KMS-11 (cell line): ENCODE data around the gene GLP2R.

ENCODE experiments used
- H2AFZ ChIP-seq: fragments of 200-600 bp; sonication (generic); 2 replicates; pipeline ENCODE4 v1.6.1; 2016; ENCODE audit warnings: antibody characterized with exemption, mixed run types, low read depth
- H3K27ac ChIP-seq: fragments of 200-600 bp; sonication (generic); 2 replicates; pipeline ENCODE4 v1.6.1; 2016; ENCODE audit warnings: mild to moderate bottlenecking, mixed run types
- H3K27me3 ChIP-seq: fragments of 200-600 bp; sonication (generic); 2 replicates; pipeline ENCODE4 v1.6.1; 2017; ENCODE audit warnings: mild to moderate bottlenecking, low read depth, mixed run types, moderate library complexity; ENCODE audit not compliant: insufficient read depth
- H3K36me3 ChIP-seq: fragments of 200-600 bp; sonication (generic); 2 replicates; pipeline ENCODE4 v1.6.1; 2017; ENCODE audit warnings: mild to moderate bottlenecking, mixed run types; ENCODE audit not compliant: insufficient read depth
- H3K4me1 ChIP-seq: fragments of 200-600 bp; sonication (generic); 2 replicates; pipeline ENCODE4 v1.6.1; 2016; ENCODE audit warnings: mild to moderate bottlenecking, low read depth, mixed run types; ENCODE audit not compliant: poor library complexity, severe bottlenecking
- H3K4me2 ChIP-seq: fragments of 200-600 bp; sonication (generic); 2 replicates; pipeline ENCODE4 v1.7.0; 2016; ENCODE audit warnings: mild to moderate bottlenecking, mixed run types
- H3K4me3 ChIP-seq: fragments of 200-600 bp; sonication (generic); IDR thresholded peaks from 2 replicates; pipeline ENCODE4 v1.6.1; 2017; ENCODE audit warnings: low read depth, low read length, mixed read lengths; ENCODE audit not compliant: insufficient read depth
- H3K79me2 ChIP-seq: fragments of 200-600 bp; sonication (generic); 2 replicates; pipeline ENCODE4 v1.6.1; 2016; ENCODE audit warnings: low read depth, mixed run types; ENCODE audit not compliant: insufficient read depth
- H3K9ac ChIP-seq: fragments of 200-600 bp; sonication (generic); 2 replicates; pipeline ENCODE4 v1.6.1; 2016; ENCODE audit warnings: mild to moderate bottlenecking, mixed run types
- H4K20me1 ChIP-seq: fragments of 200-600 bp; sonication (generic); 2 replicates; pipeline ENCODE4 v1.6.1; 2016; ENCODE audit warnings: mild to moderate bottlenecking, mixed run types; ENCODE audit not compliant: insufficient read depth
- TF ChIP-seq, protein P1 (sequence below): fragments of 200-600 bp; sonication (generic); conservative IDR thresholded peaks from 2 replicates; pipeline ENCODE4 v1.6.1; 2017; ENCODE audit warnings: low read depth, mild to moderate bottlenecking, antibody characterized with exemption, low read length, moderate library complexity, mixed read lengths

The GLP2R gene

DNA sequence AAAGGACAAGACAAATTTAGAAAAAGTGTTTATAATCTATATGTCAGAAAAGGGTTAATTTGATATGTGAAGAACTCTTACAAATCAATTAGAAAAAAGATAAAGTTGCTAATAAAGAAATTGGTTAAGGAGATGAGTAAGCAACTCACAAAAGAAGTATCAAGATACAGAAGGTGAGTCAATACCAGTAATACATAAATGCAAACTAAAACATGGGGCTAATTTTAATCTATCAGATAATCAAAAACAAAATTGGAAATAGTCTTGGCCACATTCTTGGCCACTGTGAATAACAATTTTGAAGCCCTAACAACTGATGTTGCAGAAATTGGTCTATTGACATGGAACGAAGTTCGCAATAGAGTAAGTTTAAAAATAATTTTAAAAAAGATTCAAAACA lies 41.2 kb upstream of the GLP2R start:
- no peaks in the 10 kb centered on the region for H3K79me2 ChIP-seq
- H3K4me3 ChIP-seq: no peak overlapping the region
- H4K20me1 ChIP-seq: no peaks in the 10 kb centered on the region
- H3K4me1 ChIP-seq: no peaks in the 10 kb centered on the region
- H3K27ac ChIP-seq: no peak overlapping the region
- TF ChIP-seq, protein P1, sequence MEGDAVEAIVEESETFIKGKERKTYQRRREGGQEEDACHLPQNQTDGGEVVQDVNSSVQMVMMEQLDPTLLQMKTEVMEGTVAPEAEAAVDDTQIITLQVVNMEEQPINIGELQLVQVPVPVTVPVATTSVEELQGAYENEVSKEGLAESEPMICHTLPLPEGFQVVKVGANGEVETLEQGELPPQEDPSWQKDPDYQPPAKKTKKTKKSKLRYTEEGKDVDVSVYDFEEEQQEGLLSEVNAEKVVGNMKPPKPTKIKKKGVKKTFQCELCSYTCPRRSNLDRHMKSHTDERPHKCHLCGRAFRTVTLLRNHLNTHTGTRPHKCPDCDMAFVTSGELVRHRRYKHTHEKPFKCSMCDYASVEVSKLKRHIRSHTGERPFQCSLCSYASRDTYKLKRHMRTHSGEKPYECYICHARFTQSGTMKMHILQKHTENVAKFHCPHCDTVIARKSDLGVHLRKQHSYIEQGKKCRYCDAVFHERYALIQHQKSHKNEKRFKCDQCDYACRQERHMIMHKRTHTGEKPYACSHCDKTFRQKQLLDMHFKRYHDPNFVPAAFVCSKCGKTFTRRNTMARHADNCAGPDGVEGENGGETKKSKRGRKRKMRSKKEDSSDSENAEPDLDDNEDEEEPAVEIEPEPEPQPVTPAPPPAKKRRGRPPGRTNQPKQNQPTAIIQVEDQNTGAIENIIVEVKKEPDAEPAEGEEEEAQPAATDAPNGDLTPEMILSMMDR: no peak
- H3K9ac ChIP-seq: no peak overlapping the region
- no peaks in the 10 kb centered on the region for H3K36me3 ChIP-seq
- no peak overlapping the region for H3K4me2 ChIP-seq
- no peak overlapping the region for H2AFZ ChIP-seq
- no peaks in the 10 kb centered on the region for H3K27me3 ChIP-seq

DNA sequence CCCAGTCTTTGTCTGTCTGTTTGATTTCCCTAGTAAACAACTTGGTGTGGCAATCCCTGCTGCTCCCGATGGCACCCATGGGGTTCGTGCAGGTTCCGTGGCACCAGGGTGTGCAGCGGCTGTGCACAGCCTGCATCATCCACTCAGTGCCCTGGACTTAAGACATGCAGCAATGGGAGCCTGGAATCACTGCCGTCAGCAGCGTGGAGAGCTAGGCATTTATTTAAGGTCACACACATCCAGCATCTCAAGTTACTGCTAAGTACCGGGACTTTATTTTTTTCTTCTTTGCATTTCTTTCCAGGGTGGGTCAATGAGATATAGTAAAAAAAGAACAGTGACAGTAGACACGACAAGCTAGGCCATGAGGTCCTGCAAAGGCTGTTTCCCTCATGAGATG lies 37.1 kb upstream of the GLP2R start:
- Histone ChIP-seq H4K20me1 (no peaks in the 10 kb centered on the region), H3K4me2 (no peak overlapping the region), H3K79me2 (no peaks in the 10 kb centered on the region), H3K4me1 (no peaks in the 10 kb centered on the region), H3K27ac (no peak overlapping the region), H3K4me3 (no peak overlapping the region), H3K27me3 (no peaks in the 10 kb centered on the region), H3K9ac (no peak overlapping the region), H3K36me3 (no peaks in the 10 kb centered on the region), H2AFZ (no peak overlapping the region)
- TF ChIP-seq, protein P1: no peak

GRCh38 chr17:9790316-9790715 lies 35.4 kb upstream of the GLP2R start:
- Histone ChIP-seq H3K4me1 (no peaks in the 10 kb centered on the region), H3K79me2 (no peaks in the 10 kb centered on the region), H2AFZ (no peak overlapping the region), H3K4me3 (no peak overlapping the region), H3K9ac (no peak overlapping the region), H3K27me3 (no peaks in the 10 kb centered on the region), H3K4me2 (no peak overlapping the region), H4K20me1 (no peaks in the 10 kb centered on the region), H3K36me3 (no peaks in the 10 kb centered on the region), H3K27ac (no peak overlapping the region)
- TF ChIP-seq, protein P1: no peak

GRCh38 chr17:9790889-9791876 lies 34.5 kb upstream of the GLP2R start, which contains the start of gene DHRS7C:
Gene DHRS7C, minus strand, starts transcription at chr17:9791592. Its CDS starts 308 bp downstream, at chr17:9791284.
- H3K27me3 ChIP-seq: no peaks in the 10 kb centered on the region
- H3K36me3 ChIP-seq: no peaks in the 10 kb centered on the region
- H3K9ac ChIP-seq: no peak within 1 kb of the TSS
- no peak within 1 kb of the TSS for H3K27ac ChIP-seq
- no peaks in the 10 kb centered on the region for H4K20me1 ChIP-seq
- H2AFZ ChIP-seq: no peak within 1 kb of the TSS
- no peaks in the 10 kb centered on the region for H3K4me1 ChIP-seq
- TF ChIP-seq, protein P1: no peak
- H3K79me2 ChIP-seq: no peaks in the 10 kb centered on the region
- H3K4me3 ChIP-seq: no peak within 1 kb of the TSS
- H3K4me2 ChIP-seq: no peak within 1 kb of the TSS
